GM18858 (cell line): ENCODE measurements around the gene POLR1H.
A peak's percentile ranks its signal among the peaks of the same experiment; 100 is the strongest.
"Not testable (repeated sequence)": the region's sequence is repeated elsewhere in the genome, so short reads cannot be mapped to it uniquely, and the experiment has no call there.

Experiments
- ATAC-seq: cut with Tn5 transposase; IDR thresholded peaks from one replicate; pipeline ENCODE4 v1.9.1; 2021; ENCODE audit not compliant: unreplicated experiment

The POLR1H gene

GRCh38 chr6:30061092-30061857 is at the start of gene POLR1H:
Gene POLR1H (plus strand): TSS chr6:30061265. CDS start chr6:30061525, 260 bp downstream.
- ATAC-seq: peak; percentile 74

- ATAC-seq: no peak
Measured at GRCh38 chr6:30013291-30013922, 47.7 kb upstream of the POLR1H start.

- ATAC-seq: no peak
Measured at GRCh38 chr6:30019819-30020218, 41.2 kb upstream of the POLR1H start.

- ATAC-seq: no peak
Measured at GRCh38 chr6:30020626-30021025, 40.4 kb upstream of the POLR1H start.

- no peak for ATAC-seq
Measured at GRCh38 chr6:30022189-30022588, 38.9 kb upstream of the POLR1H start.

- not testable (repeated sequence) for ATAC-seq
Measured at GRCh38 chr6:30022712-30023111, 38.4 kb upstream of the POLR1H start.

GRCh38 chr6:30025186-30025585 is 35.9 kb upstream of the POLR1H start:
- ATAC-seq: no peak

- ATAC-seq: no peak
Measured at GRCh38 chr6:30029588-30029987, 31.5 kb upstream of the POLR1H start.

- ATAC-seq: no peak
Measured at GRCh38 chr6:30031381-30031780, 29.7 kb upstream of the POLR1H start.

- ATAC-seq: not testable (repeated sequence)
Measured at GRCh38 chr6:30033440-30033839, 27.6 kb upstream of the POLR1H start.

- ATAC-seq: no peak
Measured at GRCh38 chr6:30035784-30036183, 25.3 kb upstream of the POLR1H start.

GRCh38 chr6:30037182-30037788 is 23.8 kb upstream of the POLR1H start:
- ATAC-seq: no peak

- no peak for ATAC-seq
Measured at GRCh38 chr6:30041221-30041620, 19.8 kb upstream of the POLR1H start.

- no peak for ATAC-seq
Measured at GRCh38 chr6:30041821-30042220, 19.2 kb upstream of the POLR1H start.

- ATAC-seq: no peak
Measured at GRCh38 chr6:30042476-30042875, 18.6 kb upstream of the POLR1H start.

- no peak for ATAC-seq
Measured at GRCh38 chr6:30042914-30043313, 18.2 kb upstream of the POLR1H start.

- no peak for ATAC-seq
Measured at GRCh38 chr6:30043744-30044143, 17.3 kb upstream of the POLR1H start.

- no peak for ATAC-seq
Measured at GRCh38 chr6:30044630-30045029, 16.4 kb upstream of the POLR1H start.

- ATAC-seq: no peak
Measured at GRCh38 chr6:30047220-30047619, 13.8 kb upstream of the POLR1H start.

GRCh38 chr6:30053682-30054081 is 7.4 kb upstream of the POLR1H start:
- ATAC-seq: no peak

- no peak for ATAC-seq
Measured at GRCh38 chr6:30055513-30055912, 5.6 kb upstream of the POLR1H start.

- no peak for ATAC-seq
Measured at GRCh38 chr6:30060606-30061091, 416 bp upstream of the POLR1H start.
